COLO668 (cell line): Measurements from ENCODE around the gene ZFP92.
A peak's percentile ranks its signal among the peaks of the same experiment; 100 is the strongest.

Source experiments
- DNase-seq: peaks from one replicate; lab custom pipeline; 2025; ENCODE audit not compliant: unreplicated experiment; lab: John Stamatoyannopoulos, UW

Gene ZFP92

GRCh38 chrX:153450949-153451277, 39.6 kb downstream of the ZFP92 start:
- DNase-seq, result no peak

- DNase-seq, result no peak
Measured at GRCh38 chrX:153454901-153455550, 43.8 kb downstream of the ZFP92 start.

GRCh38 chrX:153455571-153455970, 44.3 kb downstream of the ZFP92 start:
- DNase-seq, result no peak

GRCh38 chrX:153456161-153456560, 44.9 kb downstream of the ZFP92 start:
- no peak for DNase-seq

GRCh38 chrX:153456704-153457103, 45.4 kb downstream of the ZFP92 start:
- no peak for DNase-seq

- DNase-seq, result no peak
Measured at GRCh38 chrX:153457136-153457825, 46.0 kb downstream of the ZFP92 start.

GRCh38 chrX:153457827-153458466, 46.7 kb downstream of the ZFP92 start:
- no peak for DNase-seq

- no peak for DNase-seq
Measured at GRCh38 chrX:153458476-153458875, 47.2 kb downstream of the ZFP92 start.

GRCh38 chrX:153459986-153460385, 48.7 kb downstream of the ZFP92 start:
- DNase-seq, result no peak

GRCh38 chrX:153460826-153461225, 49.6 kb downstream of the ZFP92 start:
- DNase-seq, result peak; percentile 51
